ENCODE results near the gene ATP7A.
"Not testable (repeated sequence)": the region's sequence is repeated elsewhere in the genome, so short reads cannot be mapped to it uniquely, and the experiment has no call there.

The ATP7A gene

DNA sequence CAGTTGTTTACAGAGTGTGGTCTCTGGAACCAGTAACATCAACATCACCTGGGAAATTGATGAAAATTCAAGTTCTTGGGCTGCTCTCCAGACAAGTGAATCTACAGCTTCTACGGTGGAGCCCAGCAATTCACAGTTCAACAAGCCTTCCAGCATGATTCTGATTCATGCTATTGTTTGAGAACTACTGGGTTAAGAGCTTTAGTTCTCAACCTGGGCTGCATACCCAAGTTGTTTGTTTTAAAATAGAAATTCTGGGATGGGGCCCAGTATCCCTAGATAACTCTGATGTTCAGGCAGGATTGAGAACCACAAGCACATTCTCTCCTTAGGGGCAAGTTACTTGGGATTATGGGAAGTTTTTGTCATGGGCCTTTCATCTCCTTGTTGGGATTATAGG is 155.6 kb downstream of the ATP7A start:
- TF ChIP-seq ZC3H10 (CRISPR knock-in tag; IDR thresholded peaks at IDR 0.05) (no peak), SNAI2 (CRISPR knock-in tag; IDR thresholded peaks at IDR 0.05) (no peak), ESRRG (CRISPR knock-in tag; IDR thresholded peaks at IDR 0.05) (no peak), RARB (CRISPR knock-in tag; IDR thresholded peaks at IDR 0.05) (no peak), ZFP3 (CRISPR knock-in tag; IDR thresholded peaks at IDR 0.05) (no peak), GLIS3 (CRISPR knock-in tag; IDR thresholded peaks at IDR 0.05) (no peak), ZNF70 (CRISPR knock-in tag; IDR thresholded peaks at IDR 0.05) (no peak), PPARA (CRISPR knock-in tag; IDR thresholded peaks at IDR 0.05; ENCODE audit: borderline replicate concordance) (no peak), CSDC2 (CRISPR knock-in tag; IDR thresholded peaks at IDR 0.05) (no peak), ZNF565 (CRISPR knock-in tag; conservative IDR thresholded peaks at IDR 0.05; ENCODE audit: low read depth) (no peak), ISL1 (CRISPR knock-in tag; IDR thresholded peaks at IDR 0.05) (no peak), ARNTL (CRISPR knock-in tag; IDR thresholded peaks at IDR 0.05; ENCODE audit: borderline replicate concordance, low read depth) (no peak), ZNF8 (CRISPR knock-in tag; IDR thresholded peaks at IDR 0.05) (no peak)
- TF ChIP-seq, protein P1, sequence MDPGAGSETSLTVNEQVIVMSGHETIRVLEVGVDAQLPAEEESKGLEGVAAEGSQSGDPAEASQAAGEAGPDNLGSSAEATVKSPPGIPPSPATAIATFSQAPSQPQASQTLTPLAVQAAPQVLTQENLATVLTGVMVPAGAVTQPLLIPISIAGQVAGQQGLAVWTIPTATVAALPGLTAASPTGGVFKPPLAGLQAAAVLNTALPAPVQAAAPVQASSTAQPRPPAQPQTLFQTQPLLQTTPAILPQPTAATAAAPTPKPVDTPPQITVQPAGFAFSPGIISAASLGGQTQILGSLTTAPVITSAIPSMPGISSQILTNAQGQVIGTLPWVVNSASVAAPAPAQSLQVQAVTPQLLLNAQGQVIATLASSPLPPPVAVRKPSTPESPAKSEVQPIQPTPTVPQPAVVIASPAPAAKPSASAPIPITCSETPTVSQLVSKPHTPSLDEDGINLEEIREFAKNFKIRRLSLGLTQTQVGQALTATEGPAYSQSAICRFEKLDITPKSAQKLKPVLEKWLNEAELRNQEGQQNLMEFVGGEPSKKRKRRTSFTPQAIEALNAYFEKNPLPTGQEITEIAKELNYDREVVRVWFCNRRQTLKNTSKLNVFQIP (CRISPR knock-in tag; IDR thresholded peaks at IDR 0.05; ENCODE audit: borderline replicate concordance, low read depth): no peak
- TF ChIP-seq, protein P2, sequence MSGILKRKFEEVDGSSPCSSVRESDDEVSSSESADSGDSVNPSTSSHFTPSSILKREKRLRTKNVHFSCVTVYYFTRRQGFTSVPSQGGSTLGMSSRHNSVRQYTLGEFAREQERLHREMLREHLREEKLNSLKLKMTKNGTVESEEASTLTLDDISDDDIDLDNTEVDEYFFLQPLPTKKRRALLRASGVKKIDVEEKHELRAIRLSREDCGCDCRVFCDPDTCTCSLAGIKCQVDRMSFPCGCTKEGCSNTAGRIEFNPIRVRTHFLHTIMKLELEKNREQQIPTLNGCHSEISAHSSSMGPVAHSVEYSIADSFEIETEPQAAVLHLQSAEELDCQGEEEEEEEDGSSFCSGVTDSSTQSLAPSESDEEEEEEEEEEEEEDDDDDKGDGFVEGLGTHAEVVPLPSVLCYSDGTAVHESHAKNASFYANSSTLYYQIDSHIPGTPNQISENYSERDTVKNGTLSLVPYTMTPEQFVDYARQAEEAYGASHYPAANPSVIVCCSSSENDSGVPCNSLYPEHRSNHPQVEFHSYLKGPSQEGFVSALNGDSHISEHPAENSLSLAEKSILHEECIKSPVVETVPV (CRISPR knock-in tag; IDR thresholded peaks at IDR 0.05): no peak
- no peak for ATAC-seq

DNA sequence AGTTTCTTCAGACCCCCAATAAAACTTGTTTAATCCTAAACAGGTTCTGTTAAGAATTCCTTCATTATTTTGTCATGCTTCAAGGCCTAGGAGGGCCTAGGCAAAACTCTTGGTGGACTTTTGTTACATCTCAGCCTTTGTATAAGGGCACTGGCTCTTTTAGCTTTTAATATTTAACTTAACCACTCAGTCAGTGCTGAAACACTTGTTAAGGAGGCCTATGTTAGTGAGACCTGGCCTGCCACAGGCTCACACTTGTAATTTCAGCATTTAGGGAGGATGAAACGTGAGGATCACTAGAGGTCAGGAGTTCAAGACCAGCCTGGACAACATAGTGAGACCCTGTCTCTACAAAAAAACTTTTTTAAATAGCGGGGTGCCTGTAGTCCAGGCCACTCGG is 160.8 kb downstream of the ATP7A start:
- no peak for ATAC-seq

GRCh38 chrX:78073147-78074077 is 162.9 kb downstream of the ATP7A start:
- ATAC-seq: not testable (repeated sequence)

More for the DNA sequence above, 160.8 kb downstream of the ATP7A start:
- TF ChIP-seq, protein P2 (CRISPR knock-in tag; IDR thresholded peaks at IDR 0.05): no peak
- no peak for TF ChIP-seq RARB (CRISPR knock-in tag; IDR thresholded peaks at IDR 0.05)
- TF ChIP-seq PPARA (CRISPR knock-in tag; IDR thresholded peaks at IDR 0.05; ENCODE audit: borderline replicate concordance): no peak
- TF ChIP-seq ZFP30 (CRISPR knock-in tag; IDR thresholded peaks at IDR 0.05): no peak
- no peak for TF ChIP-seq BACH2 (CRISPR knock-in tag; IDR thresholded peaks at IDR 0.05; ENCODE audit: borderline replicate concordance)
- TF ChIP-seq SNAI2 (CRISPR knock-in tag; IDR thresholded peaks at IDR 0.05): no peak
- no peak for TF ChIP-seq TOX (CRISPR knock-in tag; IDR thresholded peaks at IDR 0.05; ENCODE audit: borderline replicate concordance)
- no peak for TF ChIP-seq ZNF8 (CRISPR knock-in tag; IDR thresholded peaks at IDR 0.05)
- no peak for TF ChIP-seq ISL1 (CRISPR knock-in tag; IDR thresholded peaks at IDR 0.05)
- TF ChIP-seq, protein P1 (CRISPR knock-in tag; IDR thresholded peaks at IDR 0.05; ENCODE audit: borderline replicate concordance, low read depth): no peak
- no peak for TF ChIP-seq CSDC2 (CRISPR knock-in tag; IDR thresholded peaks at IDR 0.05)
- TF ChIP-seq, protein P3, sequence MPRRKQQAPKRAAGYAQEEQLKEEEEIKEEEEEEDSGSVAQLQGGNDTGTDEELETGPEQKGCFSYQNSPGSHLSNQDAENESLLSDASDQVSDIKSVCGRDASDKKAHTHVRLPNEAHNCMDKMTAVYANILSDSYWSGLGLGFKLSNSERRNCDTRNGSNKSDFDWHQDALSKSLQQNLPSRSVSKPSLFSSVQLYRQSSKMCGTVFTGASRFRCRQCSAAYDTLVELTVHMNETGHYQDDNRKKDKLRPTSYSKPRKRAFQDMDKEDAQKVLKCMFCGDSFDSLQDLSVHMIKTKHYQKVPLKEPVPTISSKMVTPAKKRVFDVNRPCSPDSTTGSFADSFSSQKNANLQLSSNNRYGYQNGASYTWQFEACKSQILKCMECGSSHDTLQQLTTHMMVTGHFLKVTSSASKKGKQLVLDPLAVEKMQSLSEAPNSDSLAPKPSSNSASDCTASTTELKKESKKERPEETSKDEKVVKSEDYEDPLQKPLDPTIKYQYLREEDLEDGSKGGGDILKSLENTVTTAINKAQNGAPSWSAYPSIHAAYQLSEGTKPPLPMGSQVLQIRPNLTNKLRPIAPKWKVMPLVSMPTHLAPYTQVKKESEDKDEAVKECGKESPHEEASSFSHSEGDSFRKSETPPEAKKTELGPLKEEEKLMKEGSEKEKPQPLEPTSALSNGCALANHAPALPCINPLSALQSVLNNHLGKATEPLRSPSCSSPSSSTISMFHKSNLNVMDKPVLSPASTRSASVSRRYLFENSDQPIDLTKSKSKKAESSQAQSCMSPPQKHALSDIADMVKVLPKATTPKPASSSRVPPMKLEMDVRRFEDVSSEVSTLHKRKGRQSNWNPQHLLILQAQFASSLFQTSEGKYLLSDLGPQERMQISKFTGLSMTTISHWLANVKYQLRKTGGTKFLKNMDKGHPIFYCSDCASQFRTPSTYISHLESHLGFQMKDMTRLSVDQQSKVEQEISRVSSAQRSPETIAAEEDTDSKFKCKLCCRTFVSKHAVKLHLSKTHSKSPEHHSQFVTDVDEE (CRISPR knock-in tag; IDR thresholded peaks at IDR 0.05): no peak
- TF ChIP-seq, protein P4, sequence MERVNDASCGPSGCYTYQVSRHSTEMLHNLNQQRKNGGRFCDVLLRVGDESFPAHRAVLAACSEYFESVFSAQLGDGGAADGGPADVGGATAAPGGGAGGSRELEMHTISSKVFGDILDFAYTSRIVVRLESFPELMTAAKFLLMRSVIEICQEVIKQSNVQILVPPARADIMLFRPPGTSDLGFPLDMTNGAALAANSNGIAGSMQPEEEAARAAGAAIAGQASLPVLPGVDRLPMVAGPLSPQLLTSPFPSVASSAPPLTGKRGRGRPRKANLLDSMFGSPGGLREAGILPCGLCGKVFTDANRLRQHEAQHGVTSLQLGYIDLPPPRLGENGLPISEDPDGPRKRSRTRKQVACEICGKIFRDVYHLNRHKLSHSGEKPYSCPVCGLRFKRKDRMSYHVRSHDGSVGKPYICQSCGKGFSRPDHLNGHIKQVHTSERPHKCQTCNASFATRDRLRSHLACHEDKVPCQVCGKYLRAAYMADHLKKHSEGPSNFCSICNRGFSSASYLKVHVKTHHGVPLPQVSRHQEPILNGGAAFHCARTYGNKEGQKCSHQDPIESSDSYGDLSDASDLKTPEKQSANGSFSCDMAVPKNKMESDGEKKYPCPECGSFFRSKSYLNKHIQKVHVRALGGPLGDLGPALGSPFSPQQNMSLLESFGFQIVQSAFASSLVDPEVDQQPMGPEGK (CRISPR knock-in tag; IDR thresholded peaks at IDR 0.05; ENCODE audit: borderline replicate concordance): no peak
- TF ChIP-seq GLIS3 (CRISPR knock-in tag; IDR thresholded peaks at IDR 0.05): no peak
- no peak for TF ChIP-seq ZFP3 (CRISPR knock-in tag; IDR thresholded peaks at IDR 0.05)
- no peak for TF ChIP-seq ZNF565 (CRISPR knock-in tag; conservative IDR thresholded peaks at IDR 0.05; ENCODE audit: low read depth)
